Stimulated activated CD4-positive, alpha-beta T cell treated with anti-CD3 and anti-CD28 coated beads, TNF-alpha, amount 100 ng/mL, for 4 hours (primary cell): ENCODE results near the gene AFAP1L1.

Experiments
- DNase-seq, 3 experiments: peaks; one replicate each; pipeline ENCODE4 v3.0.0-alpha.2; 2020; ENCODE audit warnings: low read depth in 3 of 3

Gene AFAP1L1

GRCh38 chr5:149314571-149315111 lies 43.0 kb downstream of the AFAP1L1 start:
- DNase-seq = no peak

GRCh38 chr5:149315753-149316152 lies 44.1 kb downstream of the AFAP1L1 start:
- no peak for DNase-seq

GRCh38 chr5:149317281-149318048 lies 45.8 kb downstream of the AFAP1L1 start:
- DNase-seq = no peak

- DNase-seq = no peak
Measured at GRCh38 chr5:149319174-149319573, 47.5 kb downstream of the AFAP1L1 start.

- no peak for DNase-seq
Measured at GRCh38 chr5:149320791-149321330, 49.2 kb downstream of the AFAP1L1 start.

GRCh38 chr5:149322518-149322917 lies 50.9 kb downstream of the AFAP1L1 start:
- no peak for DNase-seq

GRCh38 chr5:149323210-149323609 lies 51.6 kb downstream of the AFAP1L1 start:
- DNase-seq = no peak

GRCh38 chr5:149323621-149324205 lies 52.1 kb downstream of the AFAP1L1 start:
- no peak for DNase-seq

GRCh38 chr5:149324641-149325040 lies 53.0 kb downstream of the AFAP1L1 start:
- no peak for DNase-seq

- no peak for DNase-seq
Measured at GRCh38 chr5:149325166-149325735, 53.6 kb downstream of the AFAP1L1 start.

GRCh38 chr5:149325894-149326293 lies 54.2 kb downstream of the AFAP1L1 start:
- no peak for DNase-seq

- DNase-seq = no peak
Measured at GRCh38 chr5:149326611-149327010, 55.0 kb downstream of the AFAP1L1 start.

GRCh38 chr5:149328177-149328576 lies 56.5 kb downstream of the AFAP1L1 start:
- no peak for DNase-seq

- DNase-seq = no peak
Measured at GRCh38 chr5:149333711-149334443, 62.2 kb downstream of the AFAP1L1 start.

- no peak for DNase-seq
Measured at GRCh38 chr5:149337736-149338135, 66.1 kb downstream of the AFAP1L1 start.

- DNase-seq = no peak
Measured at GRCh38 chr5:149338364-149338763, 66.7 kb downstream of the AFAP1L1 start.

- DNase-seq = no peak
Measured at GRCh38 chr5:149340920-149341319, 69.3 kb downstream of the AFAP1L1 start.

GRCh38 chr5:149341876-149342275 lies 70.2 kb downstream of the AFAP1L1 start:
- DNase-seq = no peak

- DNase-seq = no peak
Measured at GRCh38 chr5:149344151-149344550, 72.5 kb downstream of the AFAP1L1 start.

- peak; percentile 81 to 87 (median 81) for DNase-seq
Measured at GRCh38 chr5:149345147-149345891, 73.7 kb downstream of the AFAP1L1 start, which contains the start of gene GRPEL2. Gene GRPEL2, plus strand, starts transcription at chr5:149345499. Its CDS starts 41 bp downstream, at chr5:149345540.

- DNase-seq = no peak
Measured at GRCh38 chr5:149345892-149346222, 74.2 kb downstream of the AFAP1L1 start.
